OCI-LY1 (cell line): ENCODE results near the gene SLC22A4.

Source experiments
- CTCF ChIP-seq: fragments of 200-600 bp; sonication (generic), shearing (Covaris generic); IDR thresholded peaks from 2 replicates; pipeline ENCODE4 v1.5.1; 2017; ENCODE audit warnings: mild to moderate bottlenecking, antibody characterized with exemption, low read length, moderate library complexity, mixed read lengths
- EZH2 ChIP-seq: fragments of 200-600 bp; sonication (generic), shearing (Covaris generic); IDR thresholded peaks from 2 replicates; pipeline ENCODE4 v1.8.0; 2017; ENCODE audit warnings: borderline replicate concordance, mixed run types, mild to moderate bottlenecking, antibody characterized with exemption, low read length, moderate library complexity, mixed read lengths

DNA sequence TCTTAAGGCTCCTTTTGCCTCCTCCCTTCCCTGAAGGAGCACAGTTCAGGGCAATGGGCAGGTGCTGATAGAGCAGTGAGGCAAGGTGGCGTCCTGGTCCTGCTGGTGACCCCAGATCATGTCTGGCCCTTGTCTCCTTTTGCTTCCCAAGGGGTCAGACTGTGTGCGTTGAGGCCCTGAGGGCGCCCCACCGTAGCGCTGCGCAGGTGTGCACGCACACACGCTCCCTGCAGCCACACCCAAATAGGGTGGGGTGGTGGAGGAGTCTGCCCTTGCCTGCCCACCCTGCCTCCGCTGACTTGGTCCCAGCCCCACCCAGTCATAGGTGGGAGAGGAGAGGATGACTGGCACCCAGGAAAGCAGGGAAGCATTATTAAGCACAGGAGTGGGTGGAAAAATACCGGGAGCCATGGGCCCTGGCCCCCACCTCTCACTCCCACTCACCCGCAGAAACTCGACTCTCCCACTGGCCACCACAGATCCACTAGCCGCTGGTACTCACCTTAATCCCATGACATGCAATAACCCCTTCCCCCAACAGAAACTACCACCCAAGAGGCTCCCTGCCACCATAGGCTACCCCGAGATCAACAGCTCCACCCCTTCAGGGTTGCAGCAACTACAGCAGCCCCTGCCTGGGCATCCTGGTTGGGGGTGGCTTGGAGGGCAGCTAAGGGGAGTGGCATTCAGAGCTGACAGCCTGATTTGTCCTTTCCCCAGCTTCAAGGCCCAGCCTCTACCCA is 20.0 kb upstream of the SLC22A4 start:
- TF ChIP-seq CTCF (no peak), EZH2 (no peak)
